ENCODE measurements around the gene RIC3.
"Not testable (repeated sequence)": the region's sequence is repeated elsewhere in the genome, so short reads cannot be mapped to it uniquely, and the experiment has no call there.

The RIC3 gene

DNA sequence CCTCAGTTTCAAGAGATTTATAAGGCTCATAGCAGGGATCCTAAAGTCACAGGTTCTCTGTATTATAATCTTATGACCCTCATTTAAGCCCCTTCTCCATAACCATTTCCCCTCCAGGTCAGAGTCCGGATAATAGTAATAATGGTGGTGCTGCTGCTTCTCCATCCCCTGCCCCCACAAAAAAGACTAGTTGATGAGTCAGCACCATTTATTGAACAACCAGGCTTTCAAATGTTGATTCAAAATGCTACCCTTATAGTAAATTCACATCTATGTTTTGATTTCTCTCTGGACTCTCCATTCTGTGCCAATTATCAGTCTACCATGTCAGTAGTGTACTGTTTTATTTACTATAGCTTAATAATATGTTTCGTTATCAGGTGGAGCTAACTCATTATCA, 17.6 kb upstream of the RIC3 start:
- no peak for DNase-seq

DNA sequence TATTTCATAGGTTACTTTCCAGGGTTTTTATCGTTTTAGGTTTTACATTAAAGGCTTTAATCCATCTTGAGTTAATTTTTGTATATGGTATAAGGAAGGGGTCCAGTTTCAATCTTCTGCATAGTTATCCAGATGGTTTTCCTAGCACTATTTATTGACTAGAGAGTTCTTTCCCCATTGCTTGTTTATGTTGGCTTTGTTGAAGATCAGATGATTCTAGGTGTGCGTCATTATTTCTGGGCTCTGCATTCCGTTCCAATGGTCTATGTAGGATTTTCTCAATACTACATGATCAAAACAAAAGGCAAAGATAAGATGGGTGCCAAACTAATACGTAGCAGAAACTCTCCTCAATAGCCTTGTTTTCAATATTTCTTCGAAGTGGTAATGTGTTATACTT, 14.3 kb upstream of the RIC3 start:
- no peak for DNase-seq

DNA sequence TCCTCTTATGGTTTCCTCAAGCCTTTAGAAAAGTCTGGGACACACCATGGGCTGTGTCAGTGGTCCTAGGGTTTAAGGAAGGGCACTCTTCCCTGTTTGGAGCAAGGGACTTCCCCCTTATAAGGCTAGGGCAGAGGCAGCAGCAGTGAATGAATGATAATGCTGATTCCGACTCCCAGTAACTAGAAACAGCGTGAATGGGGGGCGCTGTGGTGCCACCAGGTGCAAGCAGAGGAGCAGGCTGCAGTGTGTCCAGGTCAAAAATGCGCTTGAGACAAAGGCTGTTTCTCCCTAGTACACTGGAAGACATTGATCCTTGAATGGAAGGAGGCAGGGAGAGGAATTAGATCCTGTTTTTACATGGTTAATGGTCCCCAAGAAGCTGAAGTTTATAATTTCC, 11.6 kb upstream of the RIC3 start:
- DNase-seq, result no peak

DNA sequence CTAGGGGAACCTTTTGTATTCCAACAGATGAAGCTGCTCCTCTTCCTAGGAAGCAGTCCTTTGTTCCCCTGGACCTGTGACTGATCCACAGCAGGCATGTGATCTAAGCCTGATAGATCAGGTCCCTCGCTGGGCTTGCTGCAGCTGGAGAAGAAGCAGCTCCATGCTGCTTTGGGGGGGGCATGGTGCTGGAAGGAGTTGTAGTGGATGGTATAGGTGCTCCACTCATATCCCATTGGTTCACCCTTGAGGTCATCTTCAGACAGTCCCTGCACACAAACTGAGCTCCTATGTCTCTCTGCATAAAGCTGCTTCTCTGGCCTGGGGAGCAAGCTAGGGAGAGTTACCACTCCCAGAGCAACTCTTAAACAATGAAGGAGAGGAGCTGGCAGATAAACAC, 9.5 kb upstream of the RIC3 start:
- DNase-seq, result no peak

DNA sequence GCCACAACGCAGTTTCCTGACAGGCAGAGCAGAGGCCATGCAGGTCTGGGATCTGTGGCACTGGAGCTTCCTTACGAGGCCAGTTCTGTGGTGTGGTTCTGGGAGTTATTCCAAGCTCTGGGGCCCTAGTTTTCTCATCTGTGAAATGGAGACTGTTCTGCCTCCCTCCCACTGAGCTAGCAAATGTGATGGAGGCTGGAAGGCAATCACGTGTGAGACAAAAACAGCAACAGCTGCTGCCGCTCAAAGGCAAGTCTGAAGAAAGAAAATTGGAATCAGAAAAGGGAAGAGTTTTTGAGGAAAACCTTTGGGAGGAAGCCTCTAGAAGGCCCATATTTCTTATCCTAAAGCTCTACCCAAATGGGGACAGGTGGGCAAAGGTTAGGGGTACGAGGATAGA, 8.3 kb upstream of the RIC3 start:
- DNase-seq, result no peak

DNA sequence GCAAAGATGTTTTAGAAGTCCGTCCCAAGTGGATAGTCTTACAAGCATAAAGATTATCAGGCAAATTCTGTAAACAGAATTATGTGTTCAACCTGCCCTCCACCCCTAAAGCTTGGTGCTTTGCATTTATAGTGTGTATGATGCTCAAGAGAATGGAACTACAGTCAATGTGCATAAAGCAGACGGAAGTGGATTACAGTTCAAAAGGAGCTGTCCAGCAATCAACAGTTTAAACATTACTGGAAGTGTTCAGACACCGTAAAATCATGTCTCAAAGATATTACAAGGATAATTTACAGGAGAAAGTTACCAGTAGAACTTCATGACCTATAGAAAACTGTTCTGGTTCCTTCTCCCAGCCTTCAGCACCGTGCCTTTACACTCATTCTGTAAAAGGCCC, 1.0 kb downstream of the RIC3 start:
- DNase-seq, result no peak

DNA sequence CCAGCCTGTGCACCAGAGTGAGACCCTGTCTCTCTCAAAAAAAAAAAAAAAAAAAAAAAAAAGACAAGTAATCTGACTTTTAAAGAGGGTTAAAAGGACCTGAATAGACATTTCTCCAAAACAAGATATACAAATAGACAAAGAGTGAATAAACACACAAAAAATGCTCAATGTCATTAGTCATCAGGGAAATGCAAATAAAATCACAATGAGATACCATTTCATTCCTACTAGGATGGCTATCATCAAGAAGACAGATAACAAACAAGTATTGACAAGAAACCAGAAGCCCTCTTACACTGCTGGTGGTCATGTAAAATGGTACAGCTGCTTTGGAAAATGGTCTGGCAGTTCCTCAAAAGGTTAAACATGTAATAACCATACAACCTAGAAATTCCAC, 4.1 kb downstream of the RIC3 start:
- no peak for DNase-seq

DNA sequence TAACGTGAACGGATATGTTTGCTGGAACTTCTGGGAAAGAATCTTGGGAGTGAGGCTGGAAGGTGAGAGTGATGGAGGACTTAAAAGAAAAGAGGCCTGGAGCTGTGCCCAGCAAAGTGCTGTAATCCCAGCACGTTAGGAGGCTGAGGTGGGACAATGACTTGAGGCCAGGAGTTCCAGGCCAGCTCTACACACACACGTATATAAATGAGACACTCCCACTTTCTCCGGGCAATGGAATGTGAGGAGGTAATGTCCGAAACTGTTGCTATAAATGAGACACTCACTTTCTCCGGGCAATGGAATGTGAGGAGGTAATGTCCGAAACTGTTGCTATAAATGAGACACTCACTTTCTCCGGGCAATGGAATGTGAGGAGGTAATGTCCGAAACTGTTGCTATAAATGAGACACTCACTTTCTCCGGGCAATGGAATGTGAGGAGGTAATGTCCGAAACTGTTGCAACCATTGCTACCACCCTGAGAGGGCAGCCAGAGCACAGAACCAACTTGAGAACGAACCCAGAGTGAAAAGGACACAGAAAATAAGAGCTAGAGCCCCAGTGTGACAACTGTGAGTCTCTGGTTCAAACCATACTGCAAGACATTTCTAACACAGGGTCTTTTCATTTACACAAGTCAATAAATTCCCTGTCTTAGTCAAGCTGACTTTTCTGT, 7.1 kb downstream of the RIC3 start:
- DNase-seq, result not testable (repeated sequence)

DNA sequence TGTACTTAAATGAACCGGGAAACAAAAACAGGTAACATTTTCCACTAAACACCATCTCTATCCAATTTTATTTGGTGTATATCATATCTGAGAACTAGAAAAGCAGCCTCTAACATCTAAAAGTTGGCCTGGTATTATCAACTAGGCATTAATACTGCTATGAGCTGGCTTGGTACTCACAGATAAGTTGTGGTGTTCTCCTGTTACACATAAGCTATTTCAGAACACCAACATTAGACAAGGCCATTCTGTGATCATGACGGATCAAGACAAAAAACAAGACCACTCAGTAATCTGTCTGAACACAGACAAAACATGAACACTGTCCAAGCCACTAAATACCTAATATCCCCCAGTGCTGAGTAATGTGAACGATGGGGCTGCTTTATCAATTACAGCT, 11.9 kb downstream of the RIC3 start:
- no peak for DNase-seq

DNA sequence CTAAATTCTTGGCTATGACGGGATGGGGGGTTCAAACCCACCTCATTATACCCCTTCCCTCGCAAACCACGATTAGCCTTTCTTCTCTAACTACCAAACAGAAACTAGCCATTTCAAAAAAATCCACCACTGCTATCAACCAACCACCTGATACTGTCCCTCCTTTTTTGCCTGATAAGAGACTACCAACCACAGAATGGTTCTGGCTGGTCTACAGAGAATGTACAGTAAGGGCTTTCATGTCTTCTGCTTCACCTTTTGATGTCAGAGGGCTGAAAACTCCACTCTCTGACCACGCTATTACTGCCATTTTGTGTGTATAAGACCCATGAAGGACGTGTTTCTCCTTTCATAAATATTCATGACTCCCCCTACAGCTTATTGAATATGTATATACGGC, 19.1 kb downstream of the RIC3 start:
- DNase-seq, result no peak

DNA sequence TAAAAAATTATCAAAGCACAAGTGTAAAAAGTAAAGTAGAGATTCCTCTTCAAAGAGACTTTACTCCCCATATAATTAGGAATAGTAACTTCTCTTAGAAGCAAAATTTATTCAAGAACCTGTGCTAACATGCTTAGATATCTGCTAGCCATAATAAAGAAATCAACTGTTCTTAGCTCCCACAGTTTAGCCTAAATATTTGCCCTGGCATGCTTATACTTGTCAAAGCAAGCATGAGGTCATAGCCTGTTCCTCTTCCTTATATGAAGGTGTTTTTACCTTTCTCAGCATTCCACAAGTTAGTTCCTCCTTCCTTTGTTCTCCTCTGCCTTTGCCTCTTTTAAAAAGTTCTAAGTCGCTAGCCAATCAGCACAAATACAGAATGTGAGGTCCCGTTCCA, 30.3 kb downstream of the RIC3 start:
- no peak for DNase-seq

DNA sequence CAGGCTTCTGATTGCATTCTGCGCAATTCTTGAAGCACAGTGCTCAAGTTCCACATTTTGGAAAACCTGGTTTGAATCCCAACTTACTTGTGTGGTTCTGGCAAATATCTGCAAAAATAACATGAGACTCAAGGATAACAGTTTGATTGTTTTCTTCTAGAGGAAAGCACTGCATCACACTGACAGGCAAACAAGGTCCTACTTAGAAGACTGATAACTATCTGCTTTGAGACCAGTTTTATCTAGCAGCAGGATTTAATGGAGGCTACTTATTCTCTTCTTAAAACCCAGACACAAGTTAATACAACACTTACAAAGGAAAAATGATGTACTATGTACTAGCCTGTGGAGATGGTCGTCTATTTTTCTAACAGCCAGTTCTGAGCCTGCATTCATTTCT, 41.4 kb downstream of the RIC3 start:
- DNase-seq, result no peak

DNA sequence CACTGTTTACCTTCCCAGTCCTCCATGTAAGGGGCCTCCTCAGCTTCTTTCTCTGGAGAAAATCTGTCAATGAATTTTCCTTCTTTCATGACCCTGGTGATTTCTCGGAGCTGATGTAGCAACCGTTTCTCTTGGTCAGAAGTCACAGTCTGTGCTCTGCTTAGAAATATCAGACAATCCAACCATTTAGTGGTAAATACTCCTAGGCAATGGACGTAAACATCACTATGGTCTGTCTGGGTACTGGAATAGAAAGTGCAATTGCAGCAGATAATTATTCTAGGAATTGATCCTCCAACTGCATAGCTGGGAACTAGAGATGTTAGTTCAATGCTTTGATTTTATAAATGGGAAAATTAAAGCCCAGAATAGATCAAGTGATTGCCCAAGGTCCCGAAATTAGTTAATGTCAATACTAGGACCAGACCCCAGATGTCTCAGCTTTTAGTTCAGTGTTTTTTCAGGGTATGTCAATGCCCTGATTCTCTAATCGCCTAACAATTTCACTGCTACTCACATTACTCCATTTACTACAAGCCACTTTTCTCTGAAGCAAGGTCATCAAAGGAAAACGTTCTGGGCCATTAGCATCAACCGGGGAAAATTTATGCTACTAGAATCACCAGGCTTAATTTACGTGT, 42.1 kb downstream of the RIC3 start:
- DNase-seq, result no peak

DNA sequence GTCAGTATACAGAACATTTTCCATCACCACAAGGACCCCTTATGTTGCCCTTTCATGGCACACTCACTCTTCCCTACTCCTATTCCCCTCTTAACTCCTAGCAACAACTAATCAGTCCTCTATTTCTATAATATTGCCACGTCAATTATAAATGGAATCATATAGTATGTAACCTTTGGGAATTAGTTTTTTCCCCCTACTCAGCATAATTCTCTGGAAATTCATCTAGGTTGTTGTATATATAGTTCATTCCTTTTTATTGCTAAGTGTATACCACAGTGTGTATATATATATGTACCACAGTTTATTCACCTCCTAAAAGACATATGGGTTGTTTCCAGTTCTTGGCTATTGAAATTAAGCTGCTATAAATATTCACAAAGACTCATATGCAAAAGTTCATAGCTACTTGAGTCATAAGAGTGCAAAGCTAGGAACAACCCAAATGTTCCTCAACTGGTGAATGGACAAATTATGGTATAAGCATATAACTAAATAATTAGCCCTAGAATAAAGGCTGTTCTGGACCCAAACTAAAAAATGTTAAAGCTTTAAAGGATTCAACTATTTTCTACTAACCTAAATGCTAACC, 46.6 kb downstream of the RIC3 start:
- no peak for DNase-seq

DNA sequence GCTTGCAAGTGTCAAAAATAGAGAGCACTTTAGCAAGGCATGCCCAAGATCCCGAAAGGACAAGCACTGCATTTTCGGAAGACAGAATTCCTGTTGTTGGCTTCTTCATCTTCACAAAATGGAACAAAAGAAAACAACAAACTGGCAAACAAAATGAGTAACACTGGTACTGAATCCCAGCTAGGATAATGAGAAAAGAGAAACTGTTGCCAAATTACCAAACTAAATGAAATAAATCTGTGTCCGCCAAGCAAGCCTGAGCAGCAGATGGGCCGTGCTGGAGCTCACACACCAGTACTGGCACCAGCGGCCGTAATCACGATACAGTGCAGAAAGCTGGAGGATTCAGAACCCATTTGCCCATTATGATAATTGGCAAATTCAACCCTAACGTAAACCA, 57.2 kb downstream of the RIC3 start:
- no peak for DNase-seq

DNA sequence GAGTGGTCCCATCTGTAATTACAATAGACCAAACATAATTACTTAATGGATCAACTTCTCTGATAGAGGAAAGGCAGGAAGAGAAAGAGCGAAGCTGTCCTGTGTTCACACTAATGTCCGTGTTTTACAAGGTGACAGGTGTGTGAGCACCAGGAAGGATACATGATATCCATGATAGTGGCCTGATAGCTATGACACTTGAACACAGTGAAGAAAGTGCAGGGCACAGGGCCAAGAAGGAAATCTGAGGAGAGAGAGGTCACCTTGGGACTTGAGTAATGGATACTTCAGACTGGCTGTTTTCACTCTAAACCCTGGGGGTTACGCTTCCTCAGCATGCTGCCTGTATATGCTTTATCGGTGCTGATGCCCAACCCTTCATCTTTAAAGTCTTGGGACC, 58.4 kb downstream of the RIC3 start:
- DNase-seq, result no peak

DNA sequence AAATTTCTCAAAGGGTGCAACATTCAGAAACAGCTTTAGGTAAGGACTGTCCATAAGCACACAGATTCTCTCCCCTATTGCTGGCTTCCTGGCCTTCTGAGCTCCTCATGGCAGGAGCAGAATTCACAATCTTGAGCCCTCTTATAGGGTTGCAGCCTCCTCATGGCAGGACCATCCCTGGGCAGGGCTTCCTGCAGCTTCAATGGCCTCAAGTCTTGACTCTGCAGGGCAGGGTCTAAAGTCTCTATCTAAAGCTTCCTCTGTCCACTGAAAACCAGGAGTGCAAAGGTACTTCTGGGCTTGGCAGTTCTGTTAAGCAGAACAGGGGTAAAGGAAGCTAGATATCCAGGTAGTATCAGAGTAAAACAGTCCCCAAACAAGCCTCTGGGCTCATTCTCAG, 59.1 kb downstream of the RIC3 start:
- DNase-seq, result no peak

DNA sequence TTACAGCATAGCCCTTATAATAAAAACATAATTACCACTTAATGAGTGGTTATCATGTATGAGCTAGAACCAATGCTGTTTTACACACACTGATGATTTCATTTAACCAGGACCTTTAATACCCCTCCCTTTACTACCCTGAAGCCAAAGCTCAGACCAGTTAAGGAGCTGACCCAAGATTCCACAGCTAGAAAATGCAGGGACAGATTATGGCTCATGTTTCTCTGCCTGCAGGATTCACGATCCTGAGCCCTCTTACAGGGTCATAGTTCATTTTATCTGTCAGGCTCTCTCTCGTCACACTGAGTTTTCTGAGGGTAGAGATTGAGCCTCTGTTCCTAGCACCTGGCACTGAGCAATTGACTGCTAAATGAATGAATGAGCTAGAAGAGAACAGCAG, 60.4 kb downstream of the RIC3 start:
- no peak for DNase-seq

DNA sequence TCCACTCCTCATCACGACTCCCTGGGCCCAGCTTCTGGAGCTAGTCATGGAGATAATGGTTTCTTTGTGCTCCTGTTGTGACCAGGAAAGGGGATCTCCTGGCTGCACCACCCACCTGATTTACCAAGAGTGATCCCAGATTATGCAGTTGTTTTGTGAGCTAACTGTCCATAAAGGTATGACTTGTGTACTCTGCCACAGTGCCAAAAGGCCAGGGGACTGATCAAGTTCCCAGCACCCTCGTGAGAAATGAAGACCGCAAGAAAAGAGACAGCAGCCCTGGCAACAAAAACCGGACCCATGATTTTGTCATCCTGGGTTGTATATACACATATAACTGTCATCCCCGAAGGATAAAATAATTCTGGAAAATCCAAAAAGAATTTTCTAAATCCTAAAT, 61.2 kb downstream of the RIC3 start:
- no peak for DNase-seq

DNA sequence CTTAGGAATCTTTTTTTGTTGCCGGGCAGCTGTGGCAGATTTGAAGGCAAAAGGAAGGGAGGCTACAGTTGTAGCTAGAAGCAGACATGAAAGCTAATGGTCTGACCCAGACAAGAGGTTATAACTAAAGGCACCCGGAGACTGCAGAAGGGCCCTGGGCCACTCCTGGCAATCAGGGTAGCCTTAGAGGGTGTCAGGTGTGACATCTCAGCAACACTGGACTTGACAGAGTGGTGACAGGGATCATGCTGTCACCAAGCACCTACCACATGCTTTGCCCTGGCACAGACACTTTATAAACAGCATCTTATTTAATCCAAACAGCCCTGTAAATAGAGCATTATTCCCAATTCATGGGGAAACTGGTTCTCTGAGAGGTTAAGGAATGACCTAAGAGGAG, 62.1 kb downstream of the RIC3 start:
- no peak for DNase-seq

DNA sequence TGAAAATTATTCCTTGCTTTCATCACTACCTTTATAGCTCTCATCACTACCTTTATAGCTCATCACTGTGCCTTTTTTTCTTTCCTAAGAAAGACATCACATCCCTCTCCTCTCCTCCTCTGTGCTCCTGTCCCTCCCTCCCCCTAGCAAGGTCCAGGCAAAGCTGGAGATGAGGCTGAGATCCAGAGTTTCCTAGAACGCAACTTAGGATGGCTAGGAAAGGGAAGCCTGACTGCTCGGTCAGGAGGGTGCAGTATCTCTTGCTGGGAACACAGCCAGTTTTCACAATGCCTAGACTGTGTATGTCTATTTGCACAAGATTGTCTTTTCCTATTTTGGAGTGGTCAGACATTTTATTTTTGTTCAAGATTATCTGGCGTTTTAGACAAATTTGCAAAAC, 63.2 kb downstream of the RIC3 start:
- no peak for DNase-seq

DNA sequence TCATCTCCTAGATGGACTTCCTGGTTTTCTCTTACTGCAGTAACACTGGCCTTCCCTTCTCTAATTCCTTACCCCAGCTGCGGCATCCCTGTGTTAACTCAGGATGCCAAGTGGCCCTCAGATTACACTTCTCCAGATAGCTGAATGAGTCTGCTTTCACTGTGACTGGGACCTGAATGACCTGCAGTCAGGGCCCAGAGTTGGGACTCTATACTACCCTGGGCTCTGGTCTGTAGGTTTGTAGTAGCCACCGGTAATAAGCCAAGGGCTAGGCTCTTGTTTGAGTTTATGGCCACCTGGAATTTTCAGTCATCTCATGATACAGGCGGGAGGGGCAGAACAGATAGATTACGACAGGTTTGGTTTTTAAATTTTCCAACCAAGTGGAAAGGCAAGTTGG, 63.7 kb downstream of the RIC3 start:
- DNase-seq, result no peak

DNA sequence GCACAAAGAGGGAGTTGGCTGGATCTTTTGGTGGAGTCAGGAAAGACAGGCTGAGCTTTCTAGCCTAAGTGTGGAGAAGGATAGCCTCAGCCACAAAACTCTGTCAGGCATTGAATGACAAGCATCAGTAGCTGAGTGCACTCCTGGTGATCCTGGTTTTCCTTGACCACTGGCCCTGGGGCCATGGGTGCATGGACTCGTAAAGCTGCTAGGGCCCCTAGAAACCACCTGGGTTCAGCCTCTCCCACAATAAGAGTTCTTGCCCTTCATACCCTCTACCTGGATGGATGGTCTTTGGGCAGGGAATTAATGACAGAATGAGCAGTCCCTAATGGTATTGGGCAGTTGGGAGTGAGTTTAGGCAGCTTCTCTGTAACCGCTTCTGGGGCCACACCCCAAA, 64.9 kb downstream of the RIC3 start:
- DNase-seq, result no peak

DNA sequence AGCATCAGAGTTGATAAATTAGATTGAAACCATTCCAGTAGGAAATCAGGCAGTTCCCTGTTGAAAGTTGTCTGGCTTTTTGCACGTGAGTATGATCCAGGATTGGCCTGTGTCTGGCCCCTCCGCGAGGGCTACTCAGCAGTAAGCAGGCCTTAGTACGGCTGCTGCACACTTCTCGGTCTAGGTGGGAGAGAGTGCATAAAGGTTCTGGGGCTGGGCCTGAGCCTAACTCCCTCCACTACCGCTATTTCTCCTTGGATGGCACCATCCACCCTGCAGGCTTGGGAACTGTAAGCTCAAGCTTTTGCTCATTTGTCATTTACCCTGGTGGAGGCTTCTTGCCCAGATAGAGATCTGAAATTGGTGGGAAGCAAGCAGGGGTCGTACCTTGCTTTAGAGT, 65.9 kb downstream of the RIC3 start:
- DNase-seq, result no peak
